ENCODE data around the gene SCT. TPM values are rescaled to one million over a fixed set of nuclear protein-coding genes. Genes with fewer than 3 reads are reported as not detected.

SCT gene
- total and polyA plus RNA-seq, 2 donors from 2014 or later = not detected

GRCh38 chr11:603154-603553 lies 23.8 kb downstream of the SCT start:
- H3K27ac ChIP-seq (ENCODE audit: low read depth in 2 of 2, low read length in 2 of 2) = no peak overlapping the region
- no peak for TF ChIP-seq CTCF (IDR thresholded peaks at IDR 0.05; ENCODE audit: borderline replicate concordance, extremely low read depth, insufficient read depth)
- no peaks in the 10 kb centered on the region for H3K27me3 ChIP-seq (ENCODE audit: control insufficient read depth, insufficient read depth, low read length)
- DNase-seq (no peak), FAIRE-seq (no peak)
- H3K9me3 ChIP-seq (ENCODE audit: control insufficient read depth in 2 of 3, insufficient read depth in 1 of 3, low read length in 3 of 3) = no peaks in the 10 kb centered on the region
- intact Hi-C loops (cut with DNase I) = no loop called here
- H3K36me3 ChIP-seq (ENCODE audit: control insufficient read depth in 2 of 3, insufficient read depth in 3 of 3, low read length in 3 of 3) = peaks cover 2 to 51% (median 25%) of the 10 kb centered on the region in 3 donors
- H3K4me3 ChIP-seq (ENCODE audit: low read length in 3 of 3) = no peak overlapping the region
- peaks cover 0 to 2% (median 0%) of the 10 kb centered on the region in 3 donors for H3K4me1 ChIP-seq (ENCODE audit: control insufficient read depth in 2 of 3, insufficient read depth in 2 of 3, low read depth in 1 of 3, low read length in 3 of 3)
- H3K9ac ChIP-seq (ENCODE audit: low read length in 3 of 3) = no peak overlapping the region

- Histone ChIP-seq H3K4me1 (ENCODE audit: control insufficient read depth in 2 of 3, insufficient read depth in 2 of 3, low read depth in 1 of 3, low read length in 3 of 3) (no peaks in the 10 kb centered on the region), H3K27me3 (ENCODE audit: control insufficient read depth, insufficient read depth, low read length) (no peaks in the 10 kb centered on the region), H3K27ac (ENCODE audit: low read depth in 2 of 2, low read length in 2 of 2) (no peak overlapping the region), H3K4me3 (ENCODE audit: low read length in 3 of 3) (no peak overlapping the region), H3K9me3 (ENCODE audit: control insufficient read depth in 2 of 3, insufficient read depth in 1 of 3, low read length in 3 of 3) (no peaks in the 10 kb centered on the region), H3K9ac (ENCODE audit: low read length in 3 of 3) (no peak overlapping the region), H3K36me3 (ENCODE audit: control insufficient read depth in 2 of 3, insufficient read depth in 3 of 3, low read length in 3 of 3) (peaks cover 2 to 44% (median 24%) of the 10 kb centered on the region in 3 donors)
- TF ChIP-seq CTCF (IDR thresholded peaks at IDR 0.05; ENCODE audit: borderline replicate concordance, extremely low read depth, insufficient read depth) = no peak
- FAIRE-seq (no peak), DNase-seq (no peak)
- intact Hi-C loops (cut with DNase I) = no loop called here
Observed at GRCh38 chr11:601573-602245, 25.3 kb downstream of the SCT start.

- H3K36me3 ChIP-seq (ENCODE audit: control insufficient read depth in 2 of 3, insufficient read depth in 3 of 3, low read length in 3 of 3) = peaks cover 0 to 37% (median 17%) of the 10 kb centered on the region in 3 donors
Observed at GRCh38 chr11:598005-598680, 28.8 kb downstream of the SCT start.

More at GRCh38 chr11:598005-598680, 28.8 kb downstream of the SCT start:
- no peaks in the 10 kb centered on the region for H3K4me1 ChIP-seq (ENCODE audit: control insufficient read depth in 2 of 3, insufficient read depth in 2 of 3, low read depth in 1 of 3, low read length in 3 of 3)
- H3K27ac ChIP-seq (ENCODE audit: low read depth in 2 of 2, low read length in 2 of 2) = no peak overlapping the region
- H3K27me3 ChIP-seq (ENCODE audit: control insufficient read depth, insufficient read depth, low read length) = no peaks in the 10 kb centered on the region
- DNase-seq (peak in 1 of 5 donors; percentile 33), FAIRE-seq (no peak)
- H3K9me3 ChIP-seq (ENCODE audit: control insufficient read depth in 2 of 3, insufficient read depth in 1 of 3, low read length in 3 of 3) = no peaks in the 10 kb centered on the region
- no peak for TF ChIP-seq CTCF (IDR thresholded peaks at IDR 0.05; ENCODE audit: borderline replicate concordance, extremely low read depth, insufficient read depth)
- intact Hi-C loops (cut with DNase I) = no loop called here
- H3K9ac ChIP-seq (ENCODE audit: low read length in 3 of 3) = no peak overlapping the region
- no peak overlapping the region for H3K4me3 ChIP-seq (ENCODE audit: low read length in 3 of 3)

All from kidney (tissue), 14 donors.